HepG2 (cell line): Measurements from ENCODE around the gene PET100. TPM values are rescaled to one million over a fixed set of nuclear protein-coding genes. Genes with fewer than 3 reads are reported as not detected.

Source experiments
- CBX1 ChIP-seq: IDR thresholded peaks from one replicate; pipeline ENCODE4 v1.6.1; 2016; ENCODE audit warnings: antibody characterized with exemption, low read depth
- CBX2 ChIP-seq, 2 experiments: fragments of 200-600 bp in 1 of 2; sonication (generic); formaldehyde crosslinking in 1 of 2; IDR thresholded peaks; 2 replicates each; pipeline versions ENCODE4 v1.7.0 to v1.8.1; 2018 to 2022; ENCODE audit warnings: low read depth in 2 of 2, low read length in 1 of 2, mild to moderate bottlenecking in 1 of 2, missing genetic modification reagents in 1 of 2
- CREM ChIP-seq, 2 experiments: sonication (generic) in 1 of 2; formaldehyde crosslinking in 1 of 2; IDR thresholded peaks; 2 replicates each; pipeline versions ENCODE4 v1.4.0 to v1.6.1; 2016 to 2020; ENCODE audit warnings: antibody characterized with exemption in 1 of 2, mild to moderate bottlenecking in 1 of 2, missing genetic modification reagents in 1 of 2
- DPF2 ChIP-seq: sonication (generic); formaldehyde crosslinking; IDR thresholded peaks from 2 replicates; pipeline ENCODE4 v1.4.0; 2020; ENCODE audit warnings: mild to moderate bottlenecking, low read depth, missing genetic modification reagents, borderline replicate concordance
- EED ChIP-seq: sonication (generic); formaldehyde crosslinking; IDR thresholded peaks from 2 replicates; pipeline ENCODE4 v1.5.0; 2020; ENCODE audit warnings: mild to moderate bottlenecking, missing genetic modification reagents
- GABPA ChIP-seq, 2 experiments: IDR thresholded peaks; 2 replicates each; pipeline ENCODE4 v1.6.1; 2011 to 2016; ENCODE audit warnings: low read depth in 2 of 2, low read length in 1 of 2, missing biosample characterization in 1 of 2, missing genetic modification characterization in 1 of 2
- GATA4 ChIP-seq: sonication (generic); IDR thresholded peaks from 2 replicates; pipeline ENCODE4 v1.6.1; 2016; ENCODE audit warnings: antibody characterized with exemption, low read depth, borderline replicate concordance
- HES4 ChIP-seq: sonication (generic); formaldehyde crosslinking; IDR thresholded peaks from 2 replicates; pipeline ENCODE4 v1.9.0; 2021; ENCODE audit warnings: mild to moderate bottlenecking, missing genetic modification reagents, borderline replicate concordance
- JARID2 ChIP-seq: sonication (generic); formaldehyde crosslinking; IDR thresholded peaks from 2 replicates; pipeline ENCODE4 v1.8.1; 2023; ENCODE audit warnings: missing genetic modification reagents, inconsistent platforms; ENCODE audit not compliant: insufficient replicate concordance
- KLF15 ChIP-seq: sonication (generic); formaldehyde crosslinking; IDR thresholded peaks from 2 replicates; pipeline ENCODE4 v1.8.1; 2023; ENCODE audit warnings: borderline replicate concordance, mild to moderate bottlenecking, inconsistent platforms, missing genetic modification reagents, mixed read lengths
- MED8 ChIP-seq: sonication (generic); formaldehyde crosslinking; IDR thresholded peaks from 2 replicates; pipeline ENCODE4 v1.8.1; 2023; ENCODE audit warnings: mild to moderate bottlenecking, missing genetic modification reagents; ENCODE audit not compliant: insufficient replicate concordance
- NFYB ChIP-seq: sonication (generic); formaldehyde crosslinking; IDR thresholded peaks from 2 replicates; pipeline ENCODE4 v1.4.0; 2020; ENCODE audit warnings: missing genetic modification reagents
- PAX8 ChIP-seq: sonication (generic); formaldehyde crosslinking; IDR thresholded peaks from 2 replicates; pipeline ENCODE4 v1.8.0; 2022; ENCODE audit warnings: mild to moderate bottlenecking, missing genetic modification reagents, borderline replicate concordance
- SATB2 ChIP-seq: sonication (generic); formaldehyde crosslinking; IDR thresholded peaks from 2 replicates; pipeline ENCODE4 v1.5.0; 2020; ENCODE audit warnings: missing genetic modification reagents
- SIX1 ChIP-seq: sonication (generic); formaldehyde crosslinking; IDR thresholded peaks from 2 replicates; pipeline ENCODE4 v1.4.0; 2020; ENCODE audit warnings: missing genetic modification reagents, borderline replicate concordance
- STAG1 ChIP-seq: sonication (generic); formaldehyde crosslinking; IDR thresholded peaks from 2 replicates; pipeline ENCODE4 v1.4.0; 2020; ENCODE audit warnings: missing genetic modification reagents
- TEAD3 ChIP-seq: optimal IDR thresholded peaks from 2 replicates; pipeline ENCODE3; 2016; ENCODE audit warnings: borderline replicate concordance
- ZFP1 ChIP-seq: IDR thresholded peaks from 2 replicates; pipeline ENCODE4 v1.6.1; 2016
- ZFY ChIP-seq: sonication (generic); formaldehyde crosslinking; IDR thresholded peaks from 2 replicates; pipeline ENCODE4 v1.4.0; 2020; ENCODE audit warnings: missing genetic modification reagents
- ZFYVE20 ChIP-seq: sonication (generic); formaldehyde crosslinking; IDR thresholded peaks from 2 replicates; pipeline ENCODE4 v1.8.0; 2023; ENCODE audit warnings: low read depth, mild to moderate bottlenecking, moderate library complexity, missing genetic modification reagents, borderline replicate concordance
- ZNF121 ChIP-seq: sonication (generic); formaldehyde crosslinking; IDR thresholded peaks from 2 replicates; pipeline ENCODE4 v1.5.0; 2020; ENCODE audit warnings: mild to moderate bottlenecking, missing genetic modification reagents
- ZNF432 ChIP-seq: sonication (generic); formaldehyde crosslinking; IDR thresholded peaks from 2 replicates; pipeline ENCODE4 v1.5.0; 2020; ENCODE audit warnings: missing genetic modification reagents, mild to moderate bottlenecking, borderline replicate concordance
- ZNF629 ChIP-seq: sonication (generic); formaldehyde crosslinking; conservative IDR thresholded peaks from 2 replicates; pipeline ENCODE4 v1.5.0; 2020; ENCODE audit warnings: missing genetic modification reagents
- ZNF740 ChIP-seq: sonication (generic); formaldehyde crosslinking; IDR thresholded peaks from 2 replicates; pipeline ENCODE4 v1.4.0; 2020; ENCODE audit warnings: missing genetic modification reagents
- ZZZ3 ChIP-seq: sonication (generic); formaldehyde crosslinking; IDR thresholded peaks from 2 replicates; pipeline ENCODE4 v1.4.0; 2020; ENCODE audit warnings: missing genetic modification reagents, mild to moderate bottlenecking, borderline replicate concordance
- polyA plus RNA-seq, 8 experiments: library from polyadenylated mRNA; depleted of rRNA in 3 of 8; stranded (reverse) in 7 of 8; unstranded in 1 of 8; fragments of >200 nt; fragmentation: Illumina TruSeq in 4 of 8; extraction: Trizol in 4 of 8; gene quantifications; 2 replicates each; pipeline versions ENCODE4 v1.2.1 to v1.2.3, GENCODE V29; 2011 to 2016; ENCODE audit warnings: low read depth in 4 of 8, missing spikeins in 1 of 8, mixed read lengths in 1 of 8; ENCODE audit not compliant: insufficient read depth in 1 of 8
- total RNA-seq, 5 experiments: library from RNA; depleted of rRNA; stranded (reverse); fragments of >200 nt; fragmentation: Illumina TruSeq; extraction: Trizol; gene quantifications; 2 replicates each; pipeline ENCODE4 v1.2.3, GENCODE V29; 2016; ENCODE audit warnings: low read depth in 1 of 5
- TF ChIP-seq, protein P1 (sequence below): IDR thresholded peaks from 2 replicates; pipeline ENCODE4 v1.6.1; 2016
- TF ChIP-seq, protein P2 (sequence below): IDR thresholded peaks from 2 replicates; pipeline ENCODE4 v1.6.1; 2016; ENCODE audit warnings: missing genetic modification reagents, missing compliant biosample characterization
- TF ChIP-seq, protein P3 (sequence below): sonication (generic); formaldehyde crosslinking; IDR thresholded peaks from 2 replicates; pipeline ENCODE4 v1.4.0; 2020; ENCODE audit warnings: missing genetic modification reagents, borderline replicate concordance

Gene PET100
- total and polyA plus RNA-seq, 2 of the 13 experiments (the other 11 are each of a cell fraction or from before 2014, with no cell fraction given), result 22.3 to 66.5 TPM

DNA sequence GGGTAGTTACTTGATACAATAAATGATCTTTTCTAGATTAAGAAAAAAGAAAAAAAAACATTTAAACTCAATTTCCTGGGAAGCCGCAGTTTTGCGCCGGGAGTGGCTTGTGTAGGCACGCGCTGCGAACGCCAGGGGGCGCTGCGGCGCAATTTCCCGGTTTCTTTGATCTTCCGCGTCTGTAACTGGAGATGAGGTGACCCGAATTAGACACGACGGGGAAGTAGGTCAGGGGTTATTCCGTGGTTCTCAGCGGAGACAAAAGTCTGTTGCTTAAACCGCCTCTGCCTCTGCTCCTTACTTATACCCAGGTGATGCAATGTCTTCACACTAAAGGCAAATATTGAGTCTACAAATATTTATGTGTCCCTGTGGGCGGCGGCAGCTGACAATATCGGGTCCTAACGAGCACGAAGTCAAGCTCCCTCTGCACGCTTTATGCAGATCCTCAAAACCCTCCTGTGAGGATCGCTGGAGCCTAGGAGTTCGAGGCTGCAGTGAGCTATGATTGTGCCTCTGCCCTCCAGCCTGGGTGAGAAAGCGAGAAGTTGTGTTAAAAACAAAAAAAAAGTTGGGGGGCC lies 22.6 kb downstream of the PET100 start (continued):
- TF ChIP-seq, protein P1, sequence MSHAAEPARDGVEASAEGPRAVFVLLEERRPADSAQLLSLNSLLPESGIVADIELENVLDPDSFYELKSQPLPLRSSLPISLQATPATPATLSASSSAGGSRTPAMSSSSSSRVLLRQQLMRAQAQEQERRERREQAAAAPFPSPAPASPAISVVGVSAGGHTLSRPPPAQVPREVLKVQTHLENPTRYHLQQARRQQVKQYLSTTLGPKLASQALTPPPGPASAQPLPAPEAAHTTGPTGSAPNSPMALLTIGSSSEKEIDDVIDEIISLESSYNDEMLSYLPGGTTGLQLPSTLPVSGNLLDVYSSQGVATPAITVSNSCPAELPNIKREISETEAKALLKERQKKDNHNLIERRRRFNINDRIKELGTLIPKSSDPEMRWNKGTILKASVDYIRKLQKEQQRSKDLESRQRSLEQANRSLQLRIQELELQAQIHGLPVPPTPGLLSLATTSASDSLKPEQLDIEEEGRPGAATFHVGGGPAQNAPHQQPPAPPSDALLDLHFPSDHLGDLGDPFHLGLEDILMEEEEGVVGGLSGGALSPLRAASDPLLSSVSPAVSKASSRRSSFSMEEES (CRISPR knock-in tag), result peak; percentile 54; the same call in 1 of the 2 replicates
- TF ChIP-seq CBX2 (IDR thresholded peaks at IDR 0.05; ENCODE audit: low read depth, low read length) (no peak), CBX2 (CRISPR knock-in tag; IDR thresholded peaks at IDR 0.05; ENCODE audit: low read depth) (no peak), HES4 (no peak), NFYB (CRISPR knock-in tag) (no peak), CBX1 (no peak), GABPA (IDR thresholded peaks at IDR 0.05; ENCODE audit: low read depth, low read length) (no peak), GABPA (CRISPR knock-in tag; IDR thresholded peaks at IDR 0.05; ENCODE audit: low read depth) (peak; percentile 24; the same call in 1 of the 2 replicates), ZFYVE20 (CRISPR knock-in tag) (no peak), GATA4 (no peak), ZNF740 (CRISPR knock-in tag) (no peak), DPF2 (CRISPR knock-in tag) (no peak), CREM (IDR thresholded peaks at IDR 0.05) (peak; percentile 78), CREM (CRISPR knock-in tag; IDR thresholded peaks at IDR 0.05) (no peak), ZFY (CRISPR knock-in tag) (no peak), STAG1 (peak; percentile 61; the same call in 1 of the 2 replicates), ZNF121 (CRISPR knock-in tag) (0 out of 2 replicates have a peak, but pooled peaks have one; percentile 11), ZNF432 (CRISPR knock-in tag) (no peak), MED8 (CRISPR knock-in tag) (no peak), ZFP1 (CRISPR knock-in tag) (no peak; the same call in 1 of the 2 replicates), ZZZ3 (no peak), KLF15 (CRISPR knock-in tag) (no peak), EED (no peak; the same call in 1 of the 2 replicates), TEAD3 (peak; percentile 76), SIX1 (CRISPR knock-in tag) (peak; percentile 98), PAX8 (CRISPR knock-in tag) (no peak), SATB2 (CRISPR knock-in tag) (no peak), ZNF629 (CRISPR knock-in tag) (no peak), JARID2 (CRISPR knock-in tag) (peak; percentile 28)
- TF ChIP-seq, protein P2, sequence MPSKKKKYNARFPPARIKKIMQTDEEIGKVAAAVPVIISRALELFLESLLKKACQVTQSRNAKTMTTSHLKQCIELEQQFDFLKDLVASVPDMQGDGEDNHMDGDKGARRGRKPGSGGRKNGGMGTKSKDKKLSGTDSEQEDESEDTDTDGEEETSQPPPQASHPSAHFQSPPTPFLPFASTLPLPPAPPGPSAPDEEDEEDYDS, result peak; percentile 41
- TF ChIP-seq, protein P3, sequence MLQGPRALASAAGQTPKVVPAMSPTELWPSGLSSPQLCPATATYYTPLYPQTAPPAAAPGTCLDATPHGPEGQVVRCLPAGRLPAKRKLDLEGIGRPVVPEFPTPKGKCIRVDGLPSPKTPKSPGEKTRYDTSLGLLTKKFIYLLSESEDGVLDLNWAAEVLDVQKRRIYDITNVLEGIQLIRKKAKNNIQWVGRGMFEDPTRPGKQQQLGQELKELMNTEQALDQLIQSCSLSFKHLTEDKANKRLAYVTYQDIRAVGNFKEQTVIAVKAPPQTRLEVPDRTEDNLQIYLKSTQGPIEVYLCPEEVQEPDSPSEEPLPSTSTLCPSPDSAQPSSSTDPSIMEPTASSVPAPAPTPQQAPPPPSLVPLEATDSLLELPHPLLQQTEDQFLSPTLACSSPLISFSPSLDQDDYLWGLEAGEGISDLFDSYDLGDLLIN (CRISPR knock-in tag), result no peak
